Stimulated activated CD4-positive, alpha-beta T cell treated with anti-CD3 and anti-CD28 coated beads, Interleukin-4, amount 100 ng/mL, for 48 hours (primary cell): Measurements from ENCODE around the gene RNU6-9.
A peak's percentile ranks its signal among the peaks of the same experiment; 100 is the strongest.
"Not testable (repeated sequence)": the region's sequence is repeated elsewhere in the genome, so short reads cannot be mapped to it uniquely, and the experiment has no call there.

Experiments
- DNase-seq, 2 donors: peaks; one replicate each; pipeline ENCODE4 v3.0.0-alpha.2; 2020; ENCODE audit warnings: low read depth in 2 of 2

Gene RNU6-9

DNA sequence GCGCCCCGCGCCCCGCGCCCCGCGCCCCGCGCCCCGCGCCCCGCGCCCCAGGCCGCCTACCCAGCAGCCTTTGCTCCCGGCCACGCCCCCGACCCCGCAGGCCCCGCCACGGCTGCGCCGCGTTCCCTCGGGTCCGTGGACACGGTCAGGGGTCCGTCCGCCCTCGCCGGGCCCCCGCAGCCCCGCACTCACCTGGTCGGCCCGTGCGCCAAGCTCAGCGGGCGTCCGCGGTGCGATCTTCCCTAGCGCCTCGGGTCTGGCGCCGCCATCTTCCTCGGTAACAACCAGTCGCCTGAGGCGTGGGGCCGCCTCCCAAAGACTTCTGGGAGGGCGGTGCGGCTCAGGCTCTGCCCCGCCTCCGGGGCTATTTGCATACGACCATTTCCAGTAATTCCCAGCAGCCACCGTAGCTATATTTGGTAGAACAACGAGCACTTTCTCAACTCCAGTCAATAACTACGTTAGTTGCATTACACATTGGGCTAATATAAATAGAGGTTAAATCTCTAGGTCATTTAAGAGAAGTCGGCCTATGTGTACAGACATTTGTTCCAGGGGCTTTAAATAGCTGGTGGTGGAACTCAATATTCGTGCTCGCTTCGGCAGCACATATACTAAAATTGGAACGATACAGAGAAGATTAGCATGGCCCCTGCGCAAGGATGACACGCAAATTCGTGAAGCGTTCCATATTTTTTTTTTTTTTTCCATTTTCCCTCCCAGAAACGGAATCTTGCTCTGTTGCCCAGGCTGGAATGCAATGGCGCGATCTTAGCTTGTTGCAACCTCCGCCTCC is at the start of gene RNU6-9, which contains the start of gene MED16:
TSS of gene RNU6-9 (plus strand) at position 591 of the 796 bp plus-strand sequence.
TSS of gene MED16 (minus strand) at position 294 of the 796 bp plus-strand sequence. CDS start 2,056 bp downstream, outside the sequence.
- DNase-seq, result peak; percentile 79 to 85

DNA sequence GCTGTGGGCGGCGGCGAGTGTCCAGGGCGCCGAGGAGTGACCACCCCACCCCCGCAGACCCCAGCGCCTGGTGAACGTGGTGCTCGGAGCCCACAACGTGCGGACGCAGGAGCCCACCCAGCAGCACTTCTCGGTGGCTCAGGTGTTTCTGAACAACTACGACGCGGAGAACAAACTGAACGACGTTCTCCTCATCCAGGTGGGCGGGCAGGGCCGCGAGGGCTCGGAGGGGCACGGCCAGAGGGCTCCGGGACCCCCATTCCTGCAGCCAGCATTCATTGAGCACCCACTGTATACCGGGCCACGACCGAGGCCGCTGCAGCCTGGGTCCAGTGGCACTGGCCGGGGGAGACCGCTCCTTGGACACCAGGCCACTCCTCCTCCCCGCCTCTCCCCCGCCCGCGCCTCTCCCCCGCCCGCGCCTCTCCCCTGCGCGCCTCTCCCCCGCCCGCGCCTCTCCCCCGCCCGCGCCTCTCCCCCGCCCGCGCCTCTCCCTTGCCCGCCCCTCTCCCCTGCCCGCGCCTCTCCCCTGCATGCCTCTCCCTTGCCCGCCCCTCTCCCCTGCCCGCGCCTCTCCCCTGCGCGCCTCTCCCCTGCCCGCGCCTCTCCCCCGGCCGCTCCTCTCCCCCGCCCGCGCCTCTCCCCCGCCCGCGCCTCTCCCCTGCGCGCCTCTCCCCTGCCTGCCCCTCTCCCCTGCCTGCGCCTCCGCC is 49.3 kb upstream of the RNU6-9 start:
- no peak for DNase-seq

DNA sequence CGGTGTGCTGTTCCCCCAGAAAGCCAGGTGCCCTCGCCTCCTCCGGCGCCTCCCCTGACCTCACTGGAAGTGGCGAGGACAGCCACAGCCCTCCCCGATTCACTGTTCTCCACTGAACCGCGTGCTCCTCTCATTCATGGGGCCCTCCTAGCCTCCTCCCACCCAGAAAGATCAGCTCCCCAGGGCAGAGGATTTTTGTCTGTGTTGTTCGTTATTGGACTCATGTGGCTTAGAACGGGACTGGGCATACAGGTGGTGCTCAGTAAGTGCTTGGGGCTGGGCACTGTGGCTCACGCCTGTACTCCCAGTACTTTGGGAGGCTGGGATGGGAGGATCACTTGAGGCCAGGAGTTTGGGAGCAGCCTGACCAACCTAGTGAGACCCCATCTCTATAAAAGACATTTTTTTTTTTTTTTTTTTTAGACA is 48.7 kb upstream of the RNU6-9 start:
- DNase-seq, result no peak

DNA sequence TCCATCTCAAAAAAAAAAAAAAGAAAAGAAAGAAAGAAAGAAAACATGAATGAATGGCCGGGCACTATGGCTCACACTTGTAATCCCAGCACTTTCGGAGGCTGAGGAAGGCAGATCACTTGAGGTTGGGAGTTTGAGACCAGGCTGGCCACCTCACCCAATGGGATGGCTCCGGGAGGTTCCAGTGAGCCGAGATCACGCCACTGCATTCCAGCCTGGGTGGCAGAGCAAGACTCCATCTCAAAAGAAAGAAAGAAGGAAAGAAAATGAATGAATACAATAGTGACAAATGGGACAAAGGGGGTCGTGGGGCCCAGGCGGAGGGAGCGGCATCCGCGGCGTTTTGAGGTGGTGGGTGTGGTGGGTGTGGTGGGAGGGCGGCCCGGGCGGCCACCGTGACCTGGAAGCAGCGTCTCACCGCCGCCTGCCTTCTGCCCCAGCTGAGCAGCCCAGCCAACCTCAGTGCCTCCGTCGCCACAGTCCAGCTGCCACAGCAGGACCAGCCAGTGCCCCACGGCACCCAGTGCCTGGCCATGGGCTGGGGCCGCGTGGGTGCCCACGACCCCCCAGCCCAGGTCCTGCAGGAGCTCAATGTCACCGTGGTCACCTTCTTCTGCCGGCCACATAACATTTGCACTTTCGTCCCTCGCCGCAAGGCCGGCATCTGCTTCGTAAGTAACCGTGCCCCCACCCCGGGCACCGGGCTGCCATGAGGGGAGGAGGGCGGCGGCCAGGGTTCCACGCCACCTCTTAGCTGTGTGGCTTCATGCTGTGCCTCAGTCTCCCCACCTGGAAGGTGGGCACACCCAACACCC is 47.4 kb upstream of the RNU6-9 start:
- no peak for DNase-seq

DNA sequence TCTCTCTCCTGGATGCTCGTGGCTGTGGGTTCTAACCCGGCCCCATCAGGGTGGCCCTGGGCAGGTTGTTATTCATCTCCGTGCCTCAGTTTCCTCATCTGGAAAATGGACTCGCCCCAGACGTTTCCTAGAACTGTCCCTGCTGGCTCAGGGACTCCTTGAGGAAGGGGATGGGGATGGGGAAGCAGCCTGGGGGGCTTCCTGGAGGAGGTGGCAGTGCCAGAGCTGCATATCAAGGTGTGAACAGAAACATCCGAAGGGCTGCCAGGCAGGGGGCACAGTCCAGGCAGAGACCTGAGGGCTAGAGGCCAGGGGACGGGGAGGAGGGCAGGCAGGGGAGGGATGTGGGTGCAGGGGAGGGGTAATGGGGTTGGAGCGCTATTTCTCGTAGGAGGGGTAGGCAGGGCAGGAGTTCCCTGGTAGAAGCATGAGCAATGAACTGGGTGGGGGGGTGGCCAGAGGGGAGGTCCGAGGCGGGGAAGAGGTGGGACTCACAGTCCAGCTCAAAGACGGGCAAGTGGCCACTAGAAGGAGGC is 44.8 kb upstream of the RNU6-9 start:
- no peak for DNase-seq

DNA sequence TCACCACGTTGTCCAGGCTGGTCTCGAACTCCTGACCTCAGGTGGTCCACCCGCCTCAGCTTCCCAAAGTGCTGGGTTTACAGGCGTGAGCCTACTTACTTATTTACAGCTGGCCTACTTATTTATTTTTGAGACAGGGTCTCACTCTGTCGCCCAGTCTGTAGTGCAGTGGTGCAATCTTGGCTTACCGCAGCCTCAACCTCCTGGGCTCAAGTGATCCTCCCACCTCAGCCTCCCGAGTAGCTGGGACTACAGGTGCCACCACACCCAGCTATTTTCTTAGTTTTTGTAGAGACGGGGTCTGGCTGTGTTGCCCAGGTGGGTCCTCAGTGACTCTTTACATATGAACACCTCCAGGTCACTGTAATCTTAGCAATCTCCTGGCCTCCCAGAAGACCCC is 44.1 kb upstream of the RNU6-9 start:
- DNase-seq, result not testable (repeated sequence)

DNA sequence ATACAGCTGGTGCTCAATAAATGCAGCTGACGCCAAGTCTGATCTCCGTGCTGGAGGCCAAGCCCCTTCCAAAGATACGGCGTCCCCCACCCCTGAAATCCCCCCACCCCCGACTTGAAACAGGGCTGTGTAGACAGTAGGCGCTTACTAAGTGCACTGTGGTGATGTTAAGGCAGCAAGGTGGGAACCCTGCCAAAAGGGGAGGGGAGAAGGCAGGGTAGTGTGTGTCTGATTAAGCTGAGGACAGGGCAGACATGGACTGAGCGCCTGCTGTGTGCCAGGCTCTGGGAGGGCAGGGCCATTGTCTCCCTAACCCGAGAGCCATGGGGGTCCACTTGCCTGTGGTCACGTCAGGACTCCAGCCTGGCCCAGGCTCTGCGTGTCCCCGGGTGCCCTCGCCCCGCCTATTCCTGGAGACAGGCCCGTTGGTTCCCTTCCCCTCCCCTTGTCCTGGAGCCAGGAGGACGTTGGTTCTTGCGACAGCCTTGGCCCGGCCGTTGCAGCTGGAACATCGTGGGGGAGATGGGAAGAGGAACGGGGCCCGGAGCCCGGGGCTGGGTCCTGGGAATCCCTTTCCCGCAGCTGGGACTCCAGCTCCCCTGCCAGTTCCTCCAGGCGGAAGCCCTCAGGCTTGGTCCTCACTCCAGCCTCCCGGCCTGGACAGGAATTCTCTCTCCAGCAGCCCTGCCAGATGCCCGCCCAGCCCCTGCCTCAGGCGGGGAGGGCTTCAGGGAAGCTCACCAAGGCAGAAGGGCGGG is 42.9 kb upstream of the RNU6-9 start:
- no peak for DNase-seq

DNA sequence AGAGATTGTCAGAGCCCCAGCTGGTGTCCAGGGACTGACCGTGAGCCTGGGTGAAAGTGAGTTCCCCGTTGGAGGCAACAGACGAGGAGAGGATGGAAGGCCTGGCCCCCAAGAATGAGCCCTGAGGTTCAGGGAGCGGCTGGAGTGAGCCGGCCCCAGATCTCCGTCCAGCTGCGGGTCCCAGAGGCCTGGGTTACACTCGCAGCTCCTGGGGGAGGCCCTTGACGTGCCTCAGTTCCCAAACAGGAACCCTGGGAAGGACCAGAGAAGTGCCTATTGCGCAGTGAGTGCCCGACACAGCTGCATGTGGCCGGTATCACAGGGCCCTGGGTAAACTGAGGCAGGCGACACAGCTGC is 42.3 kb upstream of the RNU6-9 start:
- DNase-seq, result no peak

DNA sequence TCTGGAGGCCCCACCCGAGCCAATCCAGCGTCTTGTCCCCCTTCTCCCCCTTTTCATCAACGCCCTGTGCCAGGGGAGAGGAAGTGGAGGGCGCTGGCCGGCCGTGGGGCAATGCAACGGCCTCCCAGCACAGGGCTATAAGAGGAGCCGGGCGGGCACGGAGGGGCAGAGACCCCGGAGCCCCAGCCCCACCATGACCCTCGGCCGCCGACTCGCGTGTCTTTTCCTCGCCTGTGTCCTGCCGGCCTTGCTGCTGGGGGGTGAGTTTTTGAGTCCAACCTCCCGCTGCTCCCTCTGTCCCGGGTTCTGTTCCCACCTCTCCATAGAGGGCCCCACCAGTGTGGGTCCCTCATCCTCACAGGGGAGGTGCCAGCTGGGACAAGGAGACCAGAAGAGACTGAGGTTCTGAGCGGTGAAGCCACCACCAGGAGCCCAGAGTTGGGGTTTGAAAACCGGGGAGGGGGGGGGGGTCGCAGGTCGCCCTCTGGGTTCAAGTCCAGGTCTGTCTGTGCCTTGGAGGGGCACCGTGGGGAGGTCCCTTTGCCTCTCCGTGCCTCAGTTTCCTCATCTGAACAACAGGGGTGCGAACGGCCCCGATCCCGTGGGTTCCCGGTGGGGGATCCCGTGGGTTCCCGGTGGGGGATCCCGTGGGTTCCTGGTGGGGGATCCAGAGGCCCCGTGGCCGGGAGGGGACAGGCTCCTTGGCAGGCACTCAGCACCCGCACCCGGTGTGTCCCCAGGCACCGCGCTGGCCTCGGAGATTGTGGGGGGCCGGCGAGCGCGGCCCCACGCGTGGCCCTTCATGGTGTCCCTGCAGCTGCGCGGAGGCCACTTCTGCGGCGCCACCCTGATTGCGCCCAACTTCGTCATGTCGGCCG is 40.9 kb upstream of the RNU6-9 start, which contains the start of gene ELANE:
TSS of gene ELANE (plus strand) at position 168 of the 878 bp plus-strand sequence. CDS start at position 194, 26 bp downstream.
- DNase-seq, result no peak

DNA sequence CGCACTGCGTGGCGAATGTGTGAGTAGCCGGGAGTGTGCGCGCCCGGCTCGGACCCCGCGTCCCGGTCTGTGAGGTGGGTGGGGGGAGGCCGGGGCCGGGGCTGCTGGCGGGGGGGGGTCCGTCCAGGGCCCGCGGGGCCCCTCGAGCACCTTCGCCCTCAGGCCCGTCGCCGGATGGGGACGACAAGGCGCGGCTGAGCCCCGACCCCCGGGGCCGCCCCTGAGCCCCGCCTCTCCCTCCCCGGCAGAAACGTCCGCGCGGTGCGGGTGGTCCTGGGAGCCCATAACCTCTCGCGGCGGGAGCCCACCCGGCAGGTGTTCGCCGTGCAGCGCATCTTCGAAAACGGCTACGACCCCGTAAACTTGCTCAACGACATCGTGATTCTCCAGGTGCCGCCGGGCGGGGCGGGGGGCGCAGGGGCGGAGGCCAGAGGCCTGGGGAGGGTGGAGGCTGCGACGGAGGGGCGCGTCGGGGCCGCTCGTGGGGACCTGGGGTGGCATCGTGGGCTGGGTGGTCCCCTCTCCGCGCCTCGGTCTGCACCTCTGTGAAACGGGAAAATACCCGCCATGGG is 40.2 kb upstream of the RNU6-9 start:
- no peak for DNase-seq

DNA sequence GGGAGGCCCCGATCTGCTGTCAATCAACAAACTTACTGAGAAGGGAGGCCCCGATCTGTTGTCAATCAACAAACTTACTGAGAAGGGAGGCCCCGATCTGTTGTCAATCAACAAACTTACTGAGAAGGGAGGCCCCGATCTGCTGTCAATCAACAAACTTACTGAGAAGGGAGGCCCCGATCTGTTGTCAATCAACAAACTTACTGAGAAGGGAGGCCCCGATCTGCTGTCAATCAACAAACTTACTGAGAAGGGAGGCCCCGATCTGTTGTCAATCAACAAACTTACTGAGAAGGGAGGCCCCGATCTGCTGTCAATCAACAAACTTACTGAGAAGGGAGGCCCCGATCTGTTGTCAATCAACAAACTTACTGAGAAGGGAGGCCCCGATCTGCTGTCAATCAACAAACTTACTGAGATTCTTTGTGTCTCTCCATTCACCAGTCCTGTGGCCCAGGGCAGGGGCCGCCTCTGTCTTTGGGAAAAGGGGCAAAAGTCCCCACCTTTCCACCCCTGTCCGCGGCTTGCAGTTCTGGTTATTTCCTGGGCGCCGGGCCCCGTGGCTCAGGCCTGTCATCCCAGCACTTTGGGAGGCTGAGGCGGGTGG is 39.6 kb upstream of the RNU6-9 start:
- DNase-seq, result not testable (repeated sequence)

DNA sequence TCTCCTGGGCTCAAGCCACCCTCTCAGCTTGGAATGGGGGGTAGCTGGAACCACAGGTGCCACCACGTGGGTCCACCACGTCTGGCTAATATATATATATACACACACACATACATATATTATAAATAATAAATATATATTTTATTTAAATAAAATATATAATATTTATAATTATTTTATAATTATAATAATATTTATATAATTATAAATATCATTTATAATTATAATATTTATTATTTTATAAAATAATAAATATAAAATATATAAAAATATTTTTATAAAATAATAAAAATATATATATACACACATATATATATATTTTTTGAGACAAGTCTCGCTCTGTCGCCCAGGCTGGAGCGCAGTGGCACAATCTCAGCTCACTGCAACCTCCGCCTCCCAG is 38.7 kb upstream of the RNU6-9 start:
- no peak for DNase-seq

DNA sequence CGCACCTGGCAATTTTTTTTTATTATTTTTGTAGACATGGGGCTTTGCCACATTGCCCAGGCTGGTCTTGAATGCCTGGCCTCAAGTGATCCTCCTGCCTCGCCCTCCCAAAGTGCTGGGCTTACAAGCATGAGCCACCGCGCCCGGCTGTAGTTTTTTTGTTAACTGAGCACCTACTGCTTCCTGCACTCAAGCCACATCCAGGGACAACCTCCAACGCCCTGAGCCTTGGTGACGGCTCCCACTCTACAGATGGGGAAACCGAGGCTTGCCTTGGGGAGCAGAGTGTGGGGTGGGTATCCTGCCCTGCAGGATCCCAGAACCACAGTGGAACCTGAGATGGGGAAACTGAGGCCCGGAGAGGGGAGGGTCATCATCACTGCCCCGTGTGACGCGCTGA is 38.1 kb upstream of the RNU6-9 start:
- DNase-seq, result no peak

DNA sequence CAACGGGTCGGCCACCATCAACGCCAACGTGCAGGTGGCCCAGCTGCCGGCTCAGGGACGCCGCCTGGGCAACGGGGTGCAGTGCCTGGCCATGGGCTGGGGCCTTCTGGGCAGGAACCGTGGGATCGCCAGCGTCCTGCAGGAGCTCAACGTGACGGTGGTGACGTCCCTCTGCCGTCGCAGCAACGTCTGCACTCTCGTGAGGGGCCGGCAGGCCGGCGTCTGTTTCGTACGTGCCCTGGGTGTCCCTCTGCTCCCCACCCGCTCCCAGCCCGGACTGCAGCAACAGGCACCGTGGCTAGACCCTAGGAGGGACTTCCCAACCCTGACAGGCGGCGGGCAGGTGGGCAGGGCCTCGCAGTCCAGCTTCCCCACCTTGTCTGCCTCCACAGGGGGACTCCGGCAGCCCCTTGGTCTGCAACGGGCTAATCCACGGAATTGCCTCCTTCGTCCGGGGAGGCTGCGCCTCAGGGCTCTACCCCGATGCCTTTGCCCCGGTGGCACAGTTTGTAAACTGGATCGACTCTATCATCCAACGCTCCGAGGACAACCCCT is 37.6 kb upstream of the RNU6-9 start:
- no peak for DNase-seq

DNA sequence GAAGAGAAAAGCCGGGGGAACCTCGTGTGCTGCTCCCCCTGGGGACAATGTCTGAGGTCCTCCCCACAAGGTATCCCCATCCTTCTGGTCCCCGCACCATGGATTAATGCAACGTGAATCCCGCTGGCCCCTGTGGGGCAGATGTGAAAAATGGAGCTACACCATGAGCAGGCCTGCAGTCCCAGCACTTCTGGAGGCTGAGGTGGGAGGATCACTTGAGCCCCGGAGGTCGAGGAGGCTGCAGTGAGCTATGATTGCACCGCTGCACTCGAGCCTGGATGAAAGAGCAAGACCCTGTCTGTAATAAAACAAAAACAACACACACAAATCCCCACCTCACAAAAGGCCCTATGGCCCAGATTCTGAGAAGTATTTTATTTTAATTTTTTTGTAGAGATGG is 35.0 kb upstream of the RNU6-9 start:
- DNase-seq, result no peak

DNA sequence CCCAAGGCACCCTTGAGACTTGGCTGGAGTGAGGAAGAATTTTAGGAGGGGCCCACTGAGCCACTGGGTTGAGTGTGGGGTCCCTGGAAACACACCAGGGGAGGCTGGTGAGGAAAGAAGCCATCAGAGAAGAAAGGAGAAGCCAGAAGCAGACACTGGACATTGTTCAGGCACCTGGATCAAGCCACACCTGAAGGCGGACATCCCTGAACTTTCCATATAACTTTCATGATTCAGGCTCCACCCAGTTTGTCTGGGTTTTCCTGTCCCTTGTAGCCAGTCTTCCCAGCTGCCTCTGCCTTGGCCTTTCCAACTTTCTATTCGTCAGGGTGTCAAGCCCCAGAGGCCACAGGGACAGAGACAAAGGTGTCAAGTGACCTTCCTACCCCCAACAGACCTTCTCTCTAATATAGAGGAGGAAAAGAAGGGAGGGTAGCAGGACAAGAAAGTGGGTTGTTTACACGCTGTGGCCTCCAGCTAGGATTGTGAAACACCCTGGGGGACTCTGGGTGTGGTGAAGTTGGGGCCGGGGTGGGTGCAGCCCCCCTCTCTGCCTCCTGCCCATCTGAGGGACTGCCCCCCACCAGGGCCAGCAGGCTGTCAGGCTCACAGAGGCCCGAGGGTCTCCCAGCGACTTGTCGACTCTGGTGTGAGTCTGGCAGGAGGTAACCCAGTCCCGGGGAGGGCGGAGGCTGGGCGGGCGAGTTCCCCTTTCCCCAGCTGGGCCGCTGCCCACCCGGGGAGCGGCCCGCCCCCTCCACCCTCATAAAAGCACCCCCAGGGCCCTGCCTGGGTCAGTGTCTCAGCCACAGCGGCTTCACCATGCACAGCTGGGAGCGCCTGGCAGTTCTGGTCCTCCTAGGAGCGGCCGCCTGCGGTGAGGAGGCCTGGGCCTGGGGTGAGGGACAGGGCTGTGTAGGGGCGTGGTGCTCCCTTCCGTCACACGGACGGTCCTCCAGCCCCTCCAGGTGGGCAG is 34.1 kb upstream of the RNU6-9 start, which contains the start of gene CFD:
TSS of gene CFD (plus strand) at position 797 of the 976 bp plus-strand sequence. CDS start at position 823, 26 bp downstream.
- no peak for DNase-seq

DNA sequence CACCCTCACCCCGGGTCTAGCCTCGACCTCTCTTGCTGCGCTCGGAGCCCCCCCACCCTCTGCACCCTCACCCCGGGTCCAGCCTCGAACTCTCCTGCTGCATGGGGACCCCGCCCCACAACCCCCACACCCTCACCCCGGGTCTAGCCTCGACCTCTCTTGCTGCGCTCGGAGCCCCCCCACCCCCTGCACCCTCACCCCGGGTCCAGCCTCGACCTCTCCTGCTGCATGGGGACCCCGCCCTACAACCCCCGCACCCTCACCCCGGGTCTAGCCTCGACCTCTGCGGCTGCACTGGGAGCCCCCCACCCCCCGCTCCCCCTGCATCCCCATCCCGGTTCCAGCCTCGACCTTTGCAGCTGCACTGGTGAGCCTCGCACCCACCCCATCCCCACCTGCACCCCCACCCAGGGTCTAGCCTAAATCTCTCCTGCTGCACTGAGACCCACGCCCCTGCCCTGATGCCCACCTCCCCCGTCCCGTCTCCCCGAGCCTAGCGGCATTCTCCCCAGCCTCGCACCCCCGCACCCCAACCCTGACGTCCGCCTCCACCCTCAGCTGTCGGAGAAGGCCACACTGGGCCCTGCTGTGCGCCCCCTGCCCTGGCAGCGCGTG is 32.0 kb upstream of the RNU6-9 start:
- DNase-seq, result no peak
